Adipose tissue (tissue), 3 donors: Measurements from ENCODE around the gene PKP1. TPM values are rescaled to one million over a fixed set of nuclear protein-coding genes. Genes with fewer than 3 reads are reported as not detected.

Experiments
- H3K27ac ChIP-seq: one replicate; pipeline ENCODE4 v1.5.1; 2013; ENCODE audit warnings: low read depth, low read length
- WGBS, 3 donors: extraction: QIAGEN DNeasy Blood & Tissue Kit; methylation state at CpG; one replicate each; pipeline ENCODE4 v1.1.7; 2013; 5-methylcytosine and 5-hydroxymethylcytosine counted together
- polyA plus RNA-seq, 3 donors: library from polyadenylated mRNA; stranded (reverse); fragments of 200-250 nt; gene quantifications; one replicate each; pipeline ENCODE4 v1.2.3, GENCODE V29; 2013
- donor health status: healthy with polysubstance abuse.
- donor health status: Bipolar disorder and iron deficiency.
- donor health status: healthy.

PKP1 gene
- polyA plus RNA-seq, 3 donors = 0.64 to 6.5 (median 6.2) TPM

- 80 to 87% (median 87%) methylated on average over 7 of the region's 7 CpGs for WGBS, 3 donors
- H3K27ac ChIP-seq = no peak overlapping the region
These were observed 15.4 kb downstream of the PKP1 start for GRCh38 chr1:201298396-201299381.

GRCh38 chr1:201299968-201300367 is 16.7 kb downstream of the PKP1 start:
- WGBS, 3 donors = 77 to 96% (median 91%) methylated on average over 6 of the region's 6 CpGs
- no peak overlapping the region for H3K27ac ChIP-seq

- 55 to 82% (median 82%) methylated on average over 4 of the region's 4 CpGs for WGBS, 3 donors
- no peak overlapping the region for H3K27ac ChIP-seq
These were observed 17.3 kb downstream of the PKP1 start for GRCh38 chr1:201300641-201301040.

- no peak overlapping the region for H3K27ac ChIP-seq
- 69 to 81% (median 72%) methylated on average over 19 to 20 of the region's 20 CpGs for WGBS, 3 donors
These were observed 19.2 kb downstream of the PKP1 start for GRCh38 chr1:201302163-201303152.

GRCh38 chr1:201304126-201304525 is 20.8 kb downstream of the PKP1 start:
- no peak overlapping the region for H3K27ac ChIP-seq
- 78 to 86% (median 84%) methylated on average over 3 of the region's 3 CpGs for WGBS, 3 donors

- WGBS, 3 donors = 64 to 73% (median 72%) methylated on average over 5 of the region's 5 CpGs
These were observed 22.5 kb downstream of the PKP1 start for GRCh38 chr1:201305815-201306214.

GRCh38 chr1:201307231-201307630 is 23.9 kb downstream of the PKP1 start:
- no peak overlapping the region for H3K27ac ChIP-seq
- 86 to 87% (median 87%) methylated on average over 9 of the region's 9 CpGs for WGBS, 3 donors

More at GRCh38 chr1:201305815-201306214, 22.5 kb downstream of the PKP1 start:
- no peak overlapping the region for H3K27ac ChIP-seq

- no peak overlapping the region for H3K27ac ChIP-seq
These were observed 24.6 kb downstream of the PKP1 start for GRCh38 chr1:201307760-201308499.

GRCh38 chr1:201309416-201309815 is 26.1 kb downstream of the PKP1 start:
- H3K27ac ChIP-seq = no peak overlapping the region
- 4 to 13% (median 9%) methylated on average over 9 of the region's 9 CpGs for WGBS, 3 donors

More at GRCh38 chr1:201307760-201308499, 24.6 kb downstream of the PKP1 start:
- 65 to 78% (median 76%) methylated on average over 11 of the region's 11 CpGs for WGBS, 3 donors

GRCh38 chr1:201310251-201310985 is 27.1 kb downstream of the PKP1 start:
- WGBS, 3 donors = 51 to 69% (median 60%) methylated on average over 7 of the region's 7 CpGs
- no peak overlapping the region for H3K27ac ChIP-seq

GRCh38 chr1:201310986-201311355 is 27.7 kb downstream of the PKP1 start:
- H3K27ac ChIP-seq = no peak overlapping the region
- WGBS, 3 donors = 43 to 64% (median 46%) methylated on average over 4 of the region's 4 CpGs

GRCh38 chr1:201311356-201312011 is 28.2 kb downstream of the PKP1 start:
- no peak overlapping the region for H3K27ac ChIP-seq
- 46 to 75% (median 66%) methylated on average over 8 of the region's 8 CpGs for WGBS, 3 donors

GRCh38 chr1:201312298-201312697 is 29.0 kb downstream of the PKP1 start:
- H3K27ac ChIP-seq = no peak overlapping the region
- 92 to 95% (median 92%) methylated on average over 7 of the region's 7 CpGs for WGBS, 3 donors

GRCh38 chr1:201313086-201313485 is 29.8 kb downstream of the PKP1 start:
- no peak overlapping the region for H3K27ac ChIP-seq

GRCh38 chr1:201316556-201316955 is 33.2 kb downstream of the PKP1 start:
- 92 to 93% (median 92%) methylated on average over 5 of the region's 5 CpGs for WGBS, 3 donors

More at GRCh38 chr1:201313086-201313485, 29.8 kb downstream of the PKP1 start:
- 93 to 95% (median 94%) methylated on average over 16 of the region's 16 CpGs for WGBS, 3 donors

GRCh38 chr1:201317551-201317950 is 34.2 kb downstream of the PKP1 start:
- 87 to 95% (median 92%) methylated on average over 13 of the region's 13 CpGs for WGBS, 3 donors
- H3K27ac ChIP-seq = no peak overlapping the region

More at GRCh38 chr1:201316556-201316955, 33.2 kb downstream of the PKP1 start:
- H3K27ac ChIP-seq = no peak overlapping the region
